T-helper 2 cell treated with Interferon-gamma antibody and Interleukin-4, amounts not matched to agents 5 μg/mL and 100 μg/mL, for 36 hours (primary cell): ENCODE measurements around the gene PLCB1.
A peak's percentile ranks its signal among the peaks of the same experiment; 100 is the strongest.

ENCODE experiments used
- DNase-seq: peaks from one replicate; pipeline ENCODE4 v3.0.0; 2021; ENCODE audit warnings: low spot score
- H3K27ac Mint-ChIP-seq: one replicate; pipeline ENCODE4 v1.8.0; 2021; ENCODE audit warnings: mild to moderate bottlenecking, mixed read lengths
- H3K27me3 Mint-ChIP-seq: one replicate; pipeline ENCODE4 v1.8.0; 2021; ENCODE audit warnings: low read depth, mixed read lengths
- H3K36me3 Mint-ChIP-seq: one replicate; pipeline ENCODE4 v1.8.0; 2021; ENCODE audit warnings: low read depth, mixed read lengths
- H3K4me1 Mint-ChIP-seq: one replicate; pipeline ENCODE4 v1.8.0; 2021; ENCODE audit warnings: low read depth, mixed read lengths
- H3K4me3 Mint-ChIP-seq: one replicate; pipeline ENCODE4 v1.8.0; 2022; ENCODE audit warnings: mild to moderate bottlenecking, moderate library complexity, mixed read lengths
- H3K9me3 Mint-ChIP-seq: one replicate; pipeline ENCODE4 v1.8.0; 2021; ENCODE audit warnings: mixed read lengths

PLCB1 gene

GRCh38 chr20:8272766-8273165 is 140.7 kb downstream of the PLCB1 start:
- Mint-ChIP-seq H3K27ac (no peak overlapping the region), H3K4me1 (no peaks in the 10 kb centered on the region), H3K4me3 (no peak overlapping the region), H3K27me3 (no peaks in the 10 kb centered on the region), H3K36me3 (no peaks in the 10 kb centered on the region), H3K9me3 (no peaks in the 10 kb centered on the region)
- DNase-seq: no peak

- no peaks in the 10 kb centered on the region for H3K4me1 Mint-ChIP-seq
- H3K4me3 Mint-ChIP-seq: no peak overlapping the region
- H3K27me3 Mint-ChIP-seq: no peaks in the 10 kb centered on the region
- H3K9me3 Mint-ChIP-seq: no peaks in the 10 kb centered on the region
- no peak for DNase-seq
- no peaks in the 10 kb centered on the region for H3K36me3 Mint-ChIP-seq
- H3K27ac Mint-ChIP-seq: no peak overlapping the region
Measured at GRCh38 chr20:8284902-8285301, 152.8 kb downstream of the PLCB1 start.

GRCh38 chr20:8287340-8287739 is 155.3 kb downstream of the PLCB1 start:
- H3K36me3 Mint-ChIP-seq: no peaks in the 10 kb centered on the region
- H3K4me1 Mint-ChIP-seq: no peaks in the 10 kb centered on the region
- no peak overlapping the region for H3K27ac Mint-ChIP-seq
- no peaks in the 10 kb centered on the region for H3K9me3 Mint-ChIP-seq
- H3K27me3 Mint-ChIP-seq: no peaks in the 10 kb centered on the region
- no peak overlapping the region for H3K4me3 Mint-ChIP-seq
- DNase-seq: no peak

GRCh38 chr20:8291200-8291599 is 159.1 kb downstream of the PLCB1 start:
- Mint-ChIP-seq H3K27ac (no peak overlapping the region), H3K9me3 (no peaks in the 10 kb centered on the region)

GRCh38 chr20:8291873-8292272 is 159.8 kb downstream of the PLCB1 start:
- H3K4me3 Mint-ChIP-seq: no peak overlapping the region
- no peaks in the 10 kb centered on the region for H3K36me3 Mint-ChIP-seq
- no peaks in the 10 kb centered on the region for H3K27me3 Mint-ChIP-seq
- H3K27ac Mint-ChIP-seq: no peak overlapping the region
- no peak for DNase-seq
- H3K4me1 Mint-ChIP-seq: no peaks in the 10 kb centered on the region
- H3K9me3 Mint-ChIP-seq: no peaks in the 10 kb centered on the region

More at GRCh38 chr20:8291200-8291599, 159.1 kb downstream of the PLCB1 start:
- Mint-ChIP-seq H3K36me3 (no peaks in the 10 kb centered on the region), H3K4me1 (no peaks in the 10 kb centered on the region), H3K27me3 (no peaks in the 10 kb centered on the region), H3K4me3 (no peak overlapping the region)
- DNase-seq: no peak

GRCh38 chr20:8292793-8293192 is 160.7 kb downstream of the PLCB1 start:
- no peak for DNase-seq
- no peak overlapping the region for H3K27ac Mint-ChIP-seq
- no peaks in the 10 kb centered on the region for H3K27me3 Mint-ChIP-seq
- no peaks in the 10 kb centered on the region for H3K36me3 Mint-ChIP-seq
- no peaks in the 10 kb centered on the region for H3K9me3 Mint-ChIP-seq
- no peak overlapping the region for H3K4me3 Mint-ChIP-seq
- no peaks in the 10 kb centered on the region for H3K4me1 Mint-ChIP-seq

GRCh38 chr20:8293750-8294149 is 161.7 kb downstream of the PLCB1 start:
- DNase-seq: no peak
- Mint-ChIP-seq H3K27ac (no peak overlapping the region), H3K27me3 (no peaks in the 10 kb centered on the region), H3K4me3 (no peak overlapping the region), H3K4me1 (no peaks in the 10 kb centered on the region), H3K9me3 (no peaks in the 10 kb centered on the region), H3K36me3 (no peaks in the 10 kb centered on the region)

GRCh38 chr20:8296536-8296935 is 164.5 kb downstream of the PLCB1 start:
- no peaks in the 10 kb centered on the region for H3K4me1 Mint-ChIP-seq
- no peak overlapping the region for H3K4me3 Mint-ChIP-seq
- no peaks in the 10 kb centered on the region for H3K9me3 Mint-ChIP-seq
- H3K36me3 Mint-ChIP-seq: no peaks in the 10 kb centered on the region
- no peaks in the 10 kb centered on the region for H3K27me3 Mint-ChIP-seq
- no peak overlapping the region for H3K27ac Mint-ChIP-seq
- no peak for DNase-seq

GRCh38 chr20:8298426-8299043 is 166.5 kb downstream of the PLCB1 start:
- Mint-ChIP-seq H3K9me3 (no peaks in the 10 kb centered on the region), H3K4me1 (no peaks in the 10 kb centered on the region), H3K27ac (no peak overlapping the region), H3K4me3 (no peak overlapping the region), H3K27me3 (no peaks in the 10 kb centered on the region), H3K36me3 (no peaks in the 10 kb centered on the region)
- DNase-seq: no peak

- H3K9me3 Mint-ChIP-seq: no peaks in the 10 kb centered on the region
- no peaks in the 10 kb centered on the region for H3K4me1 Mint-ChIP-seq
- H3K4me3 Mint-ChIP-seq: no peak overlapping the region
- no peaks in the 10 kb centered on the region for H3K36me3 Mint-ChIP-seq
- no peak for DNase-seq
- no peak overlapping the region for H3K27ac Mint-ChIP-seq
- no peaks in the 10 kb centered on the region for H3K27me3 Mint-ChIP-seq
Measured at GRCh38 chr20:8299921-8300320, 167.9 kb downstream of the PLCB1 start.

GRCh38 chr20:8301655-8302054 is 169.6 kb downstream of the PLCB1 start:
- no peak for DNase-seq

GRCh38 chr20:8303651-8304050 is 171.6 kb downstream of the PLCB1 start:
- Mint-ChIP-seq H3K27me3 (peaks cover 6% of the 10 kb centered on the region), H3K9me3 (no peaks in the 10 kb centered on the region)

More at GRCh38 chr20:8301655-8302054, 169.6 kb downstream of the PLCB1 start:
- Mint-ChIP-seq H3K27ac (no peak overlapping the region), H3K9me3 (no peaks in the 10 kb centered on the region), H3K27me3 (peaks cover 6% of the 10 kb centered on the region), H3K4me3 (no peak overlapping the region), H3K36me3 (no peaks in the 10 kb centered on the region), H3K4me1 (peaks cover 5% of the 10 kb centered on the region)

GRCh38 chr20:8304124-8304816 is 172.2 kb downstream of the PLCB1 start:
- Mint-ChIP-seq H3K36me3 (no peaks in the 10 kb centered on the region), H3K4me1 (peaks cover 5% of the 10 kb centered on the region), H3K27ac (no peak overlapping the region), H3K4me3 (no peak overlapping the region), H3K27me3 (peaks cover 6% of the 10 kb centered on the region), H3K9me3 (no peaks in the 10 kb centered on the region)
- no peak for DNase-seq

More at GRCh38 chr20:8303651-8304050, 171.6 kb downstream of the PLCB1 start:
- Mint-ChIP-seq H3K4me3 (no peak overlapping the region), H3K4me1 (peaks cover 5% of the 10 kb centered on the region), H3K36me3 (no peaks in the 10 kb centered on the region), H3K27ac (no peak overlapping the region)
- DNase-seq: no peak

GRCh38 chr20:8305449-8305978 is 173.4 kb downstream of the PLCB1 start:
- no peak overlapping the region for H3K4me3 Mint-ChIP-seq

More at GRCh38 chr20:8305449-8305978, 173.4 kb downstream of the PLCB1 start:
- DNase-seq: peak; percentile 59
- Mint-ChIP-seq H3K27me3 (peaks cover 8% of the 10 kb centered on the region), H3K9me3 (no peaks in the 10 kb centered on the region), H3K27ac (no peak overlapping the region), H3K4me1 (peaks cover 7% of the 10 kb centered on the region), H3K36me3 (no peaks in the 10 kb centered on the region)
